Chondrocyte (in vitro differentiated cells): ENCODE data around the gene XRCC5. TPM values are rescaled to one million over a fixed set of nuclear protein-coding genes. Genes with fewer than 3 reads are reported as not detected.

ENCODE experiments used
- DNase-seq: peaks from one replicate; pipeline ENCODE4 v3.0.0; 2021; ENCODE audit warnings: mixed read lengths, low spot score
- H3K27ac Mint-ChIP-seq: one replicate; pipeline ENCODE4 v1.8.0; 2021; ENCODE audit warnings: mild to moderate bottlenecking, moderate library complexity, mixed read lengths; ENCODE audit not compliant: unreplicated experiment
- H3K27me3 Mint-ChIP-seq: 2 replicates; pipeline ENCODE4 v1.8.0; 2021; ENCODE audit warnings: low read depth, mixed read lengths
- H3K36me3 Mint-ChIP-seq: 2 replicates; pipeline ENCODE4 v1.8.0; 2021; ENCODE audit warnings: low read depth, mixed read lengths
- H3K4me1 Mint-ChIP-seq: 2 replicates; pipeline ENCODE4 v1.8.0; 2021; ENCODE audit warnings: low read depth, mild to moderate bottlenecking, mixed read lengths
- H3K4me3 Mint-ChIP-seq: one replicate; pipeline ENCODE4 v1.8.0; 2021; ENCODE audit warnings: mild to moderate bottlenecking, moderate library complexity, mixed read lengths; ENCODE audit not compliant: unreplicated experiment
- H3K9me3 Mint-ChIP-seq: 2 replicates; pipeline ENCODE4 v1.8.0; 2021; ENCODE audit warnings: low read depth, mixed read lengths
- CTCF ChIP-seq: fragments of 200-600 bp; sonication (generic); IDR thresholded peaks from 2 replicates; pipeline ENCODE4 v1.5.0; 2021; ENCODE audit warnings: antibody characterized with exemption, mild to moderate bottlenecking, moderate library complexity
- total RNA-seq: library from RNA; stranded (reverse); gene quantifications from 3 replicates; pipeline ENCODE4 v1.2.1, GENCODE V29; 2021

The XRCC5 gene
- total RNA-seq, 1 donor from 2014 or later = 154 TPM

GRCh38 chr2:216170076-216170763 is 61.1 kb downstream of the XRCC5 start:
- Mint-ChIP-seq H3K27me3 (no peaks in the 10 kb centered on the region), H3K9me3 (no peaks in the 10 kb centered on the region), H3K4me3 (no peak overlapping the region), H3K27ac (no peak overlapping the region), H3K36me3 (peaks cover 26% of the 10 kb centered on the region), H3K4me1 (no peaks in the 10 kb centered on the region)
- TF ChIP-seq CTCF = no peak
- no peak for DNase-seq

GRCh38 chr2:216171011-216171410 is 61.9 kb downstream of the XRCC5 start:
- no peaks in the 10 kb centered on the region for H3K4me1 Mint-ChIP-seq
- no peak for DNase-seq
- H3K36me3 Mint-ChIP-seq = peaks cover 28% of the 10 kb centered on the region
- no peaks in the 10 kb centered on the region for H3K9me3 Mint-ChIP-seq
- no peak overlapping the region for H3K4me3 Mint-ChIP-seq
- no peaks in the 10 kb centered on the region for H3K27me3 Mint-ChIP-seq
- H3K27ac Mint-ChIP-seq = no peak overlapping the region
- no peak for TF ChIP-seq CTCF

- Mint-ChIP-seq H3K36me3 (peaks cover 29% of the 10 kb centered on the region), H3K9me3 (no peaks in the 10 kb centered on the region), H3K27me3 (no peaks in the 10 kb centered on the region), H3K4me1 (no peaks in the 10 kb centered on the region), H3K4me3 (no peak overlapping the region), H3K27ac (no peak overlapping the region)
- DNase-seq = no peak
- no peak for TF ChIP-seq CTCF
These were observed 63.3 kb downstream of the XRCC5 start for GRCh38 chr2:216172493-216172892.

- TF ChIP-seq CTCF = no peak
- no peak for DNase-seq
- no peaks in the 10 kb centered on the region for H3K27me3 Mint-ChIP-seq
- H3K4me1 Mint-ChIP-seq = peaks cover 2% of the 10 kb centered on the region
- H3K4me3 Mint-ChIP-seq = no peak overlapping the region
- H3K9me3 Mint-ChIP-seq = no peaks in the 10 kb centered on the region
- no peak overlapping the region for H3K27ac Mint-ChIP-seq
- H3K36me3 Mint-ChIP-seq = peaks cover 32% of the 10 kb centered on the region
These were observed 69.9 kb downstream of the XRCC5 start for GRCh38 chr2:216179015-216179414.

GRCh38 chr2:216181351-216181750 is 72.2 kb downstream of the XRCC5 start:
- Mint-ChIP-seq H3K4me3 (no peak overlapping the region), H3K27me3 (no peaks in the 10 kb centered on the region), H3K36me3 (peaks cover 27% of the 10 kb centered on the region), H3K27ac (no peak overlapping the region), H3K9me3 (no peaks in the 10 kb centered on the region), H3K4me1 (peaks cover 2% of the 10 kb centered on the region)
- DNase-seq = no peak
- TF ChIP-seq CTCF = no peak
